GM18519 (cell line): ENCODE results near the gene HYAL2.
A peak's percentile ranks its signal among the peaks of the same experiment; 100 is the strongest.

Experiments
- ATAC-seq: cut with Tn5 transposase; IDR thresholded peaks from one replicate; pipeline ENCODE4 v1.9.1; 2021; ENCODE audit warnings: mild to moderate bottlenecking, moderate library complexity; ENCODE audit not compliant: unreplicated experiment, low FRiP score

The HYAL2 gene

GRCh38 chr3:50333744-50334328 is 11.3 kb upstream of the HYAL2 start:
- ATAC-seq = no peak

GRCh38 chr3:50331364-50331907 is 8.9 kb upstream of the HYAL2 start:
- no peak for ATAC-seq

GRCh38 chr3:50330330-50330729 is 7.8 kb upstream of the HYAL2 start:
- no peak for ATAC-seq

GRCh38 chr3:50327943-50328691 is 5.6 kb upstream of the HYAL2 start, which contains the start of gene TUSC2:
TUSC2 (minus strand) TSS chr3:50328223; CDS start chr3:50328099, 124 bp downstream.
- peak; percentile 63 for ATAC-seq

- no peak for ATAC-seq
Measured at GRCh38 chr3:50327129-50327528, 4.6 kb upstream of the HYAL2 start.

GRCh38 chr3:50326182-50326541 is 3.6 kb upstream of the HYAL2 start:
- ATAC-seq = no peak

- ATAC-seq = no peak
Measured at GRCh38 chr3:50325497-50326181, 3.1 kb upstream of the HYAL2 start.

- ATAC-seq = no peak
Measured at GRCh38 chr3:50325113-50325480, 2.6 kb upstream of the HYAL2 start.

GRCh38 chr3:50324351-50325112 is 2.0 kb upstream of the HYAL2 start:
- ATAC-seq = no peak

- no peak for ATAC-seq
Measured at GRCh38 chr3:50323614-50324199, 1.2 kb upstream of the HYAL2 start.

GRCh38 chr3:50323092-50323600 is 601 bp upstream of the HYAL2 start:
- no peak for ATAC-seq

GRCh38 chr3:50322115-50322385 is 495 bp downstream of the HYAL2 start:
- no peak for ATAC-seq

GRCh38 chr3:50321336-50322114 is 1.0 kb downstream of the HYAL2 start:
- ATAC-seq = no peak

- no peak for ATAC-seq
Measured at GRCh38 chr3:50320853-50321335, 1.7 kb downstream of the HYAL2 start.

- ATAC-seq = no peak
Measured at GRCh38 chr3:50319894-50320625, 2.5 kb downstream of the HYAL2 start.

- no peak for ATAC-seq
Measured at GRCh38 chr3:50319181-50319893, 3.2 kb downstream of the HYAL2 start.

- ATAC-seq = no peak
Measured at GRCh38 chr3:50318615-50319014, 3.9 kb downstream of the HYAL2 start.

GRCh38 chr3:50318163-50318562 is 4.4 kb downstream of the HYAL2 start:
- ATAC-seq = no peak
